ENCODE measurements around the gene BRICD5.

Gene BRICD5

DNA sequence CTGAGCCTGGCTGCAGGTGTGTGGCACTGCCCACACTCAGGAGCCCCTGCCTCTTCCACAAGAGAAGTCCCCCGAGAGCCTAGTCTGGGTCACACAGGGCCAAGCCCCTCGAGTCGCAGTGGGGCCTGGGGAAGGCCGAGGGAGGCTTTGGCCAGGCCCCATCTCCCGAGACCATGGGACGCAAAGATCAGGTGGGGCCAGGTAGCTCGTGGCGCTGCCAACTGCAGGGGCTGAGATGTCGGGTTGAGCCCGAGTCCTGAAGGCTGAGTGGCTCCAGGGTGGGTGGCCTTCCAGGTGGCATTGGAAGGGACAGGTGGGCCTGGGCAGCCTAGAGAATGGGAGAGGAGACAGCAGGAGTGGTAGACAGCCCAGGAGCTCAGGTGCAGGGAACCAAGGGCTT, 48.8 kb downstream of the BRICD5 start:
- TF ChIP-seq, protein P1, sequence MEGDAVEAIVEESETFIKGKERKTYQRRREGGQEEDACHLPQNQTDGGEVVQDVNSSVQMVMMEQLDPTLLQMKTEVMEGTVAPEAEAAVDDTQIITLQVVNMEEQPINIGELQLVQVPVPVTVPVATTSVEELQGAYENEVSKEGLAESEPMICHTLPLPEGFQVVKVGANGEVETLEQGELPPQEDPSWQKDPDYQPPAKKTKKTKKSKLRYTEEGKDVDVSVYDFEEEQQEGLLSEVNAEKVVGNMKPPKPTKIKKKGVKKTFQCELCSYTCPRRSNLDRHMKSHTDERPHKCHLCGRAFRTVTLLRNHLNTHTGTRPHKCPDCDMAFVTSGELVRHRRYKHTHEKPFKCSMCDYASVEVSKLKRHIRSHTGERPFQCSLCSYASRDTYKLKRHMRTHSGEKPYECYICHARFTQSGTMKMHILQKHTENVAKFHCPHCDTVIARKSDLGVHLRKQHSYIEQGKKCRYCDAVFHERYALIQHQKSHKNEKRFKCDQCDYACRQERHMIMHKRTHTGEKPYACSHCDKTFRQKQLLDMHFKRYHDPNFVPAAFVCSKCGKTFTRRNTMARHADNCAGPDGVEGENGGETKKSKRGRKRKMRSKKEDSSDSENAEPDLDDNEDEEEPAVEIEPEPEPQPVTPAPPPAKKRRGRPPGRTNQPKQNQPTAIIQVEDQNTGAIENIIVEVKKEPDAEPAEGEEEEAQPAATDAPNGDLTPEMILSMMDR (IDR thresholded peaks at IDR 0.05; ENCODE audit: low read depth, low read length), result no peak
- no peak for DNase-seq
- Histone ChIP-seq H3K36me3 (peaks cover 33% of the 10 kb centered on the region), H3K27me3 (ENCODE audit: insufficient read depth, low read depth, severe bottlenecking) (no peaks in the 10 kb centered on the region), H3K27ac (no peak overlapping the region), H3K4me3 (ENCODE audit: low read depth, low read length) (no peak overlapping the region), H3K9me3 (ENCODE audit: severe bottlenecking) (peaks cover 8% of the 10 kb centered on the region)

DNA sequence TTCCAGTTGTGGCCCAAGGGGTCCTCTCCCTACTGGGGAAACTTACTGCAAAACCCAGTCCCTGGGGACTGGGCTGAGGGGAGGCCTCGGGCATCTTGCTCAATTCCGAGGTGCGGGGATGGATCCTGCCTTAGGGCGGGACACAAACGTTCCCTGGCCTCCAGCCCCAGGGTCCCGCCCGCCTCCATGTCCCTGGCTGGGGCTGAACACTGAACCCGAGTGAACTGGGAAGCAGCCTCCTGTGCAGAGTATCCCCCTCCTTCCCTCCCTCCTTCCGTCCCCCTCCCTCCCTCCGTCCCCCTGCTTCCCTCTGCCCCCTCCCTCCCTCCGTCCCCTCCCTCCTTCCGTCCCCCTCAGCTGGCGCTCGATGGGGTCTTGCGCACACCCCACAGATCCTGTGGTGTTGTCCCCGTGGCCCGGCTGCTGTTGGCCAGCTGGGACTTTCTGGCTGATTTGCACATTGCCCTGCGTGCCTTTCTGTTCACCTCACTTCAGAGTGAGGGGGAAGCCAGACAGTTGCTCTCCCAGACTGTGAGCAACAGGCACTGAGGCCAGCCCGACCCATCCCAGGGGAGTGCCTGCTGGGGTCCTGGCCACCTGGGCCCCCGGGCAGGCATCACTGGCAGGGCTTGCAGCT, 49.6 kb downstream of the BRICD5 start:
- TF ChIP-seq, protein P1 (IDR thresholded peaks at IDR 0.05; ENCODE audit: low read depth, low read length), result no peak
- peaks cover 25% of the 10 kb centered on the region for H3K36me3 ChIP-seq
- no peak overlapping the region for H3K27ac ChIP-seq
- no peak for DNase-seq
- H3K4me3 ChIP-seq (ENCODE audit: low read depth, low read length), result no peak overlapping the region
- no peaks in the 10 kb centered on the region for H3K27me3 ChIP-seq (ENCODE audit: insufficient read depth, low read depth, severe bottlenecking)
- H3K9me3 ChIP-seq (ENCODE audit: severe bottlenecking), result peaks cover 8% of the 10 kb centered on the region
